Measurements from ENCODE around the gene TBX3.

Gene TBX3

DNA sequence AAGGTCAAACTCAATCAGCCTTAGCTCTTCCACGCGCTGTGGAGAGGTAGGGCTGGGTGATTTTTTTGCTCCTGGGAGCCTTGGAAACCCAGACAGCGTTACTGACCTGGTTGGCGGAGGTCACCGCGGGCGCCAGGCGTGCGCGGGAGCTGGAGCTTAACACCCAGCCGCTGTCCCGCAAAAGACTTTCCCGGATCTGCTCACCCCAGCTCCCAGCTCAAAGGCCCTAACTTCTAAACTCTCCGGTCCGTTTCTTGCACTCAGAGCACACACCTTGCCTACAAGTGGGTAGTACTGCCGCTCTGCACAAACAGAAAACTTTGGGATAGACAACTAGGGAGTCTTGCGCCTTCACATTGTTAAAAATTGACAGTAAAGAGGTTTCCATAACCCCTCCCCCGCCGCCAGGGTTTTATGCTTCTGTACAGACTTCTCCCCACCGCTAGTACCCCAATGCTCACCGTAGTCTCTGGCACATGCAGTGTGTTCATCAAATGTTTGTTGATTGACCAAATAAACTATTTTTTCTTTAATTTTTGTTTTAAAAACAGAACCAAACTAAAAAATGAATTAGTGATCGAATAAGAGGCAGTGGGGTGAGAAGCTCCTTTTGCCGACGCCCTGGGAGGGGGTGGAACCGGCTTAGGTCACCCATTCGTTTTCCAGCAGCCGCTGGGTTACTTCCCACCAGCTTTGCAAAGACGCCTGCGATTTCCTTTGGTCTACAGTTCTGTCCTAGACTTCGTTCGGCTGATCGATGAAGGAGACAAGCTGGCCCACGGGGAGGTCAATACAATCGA, 12.7 kb upstream of the TBX3 start:
- DNase-seq = no peak

DNA sequence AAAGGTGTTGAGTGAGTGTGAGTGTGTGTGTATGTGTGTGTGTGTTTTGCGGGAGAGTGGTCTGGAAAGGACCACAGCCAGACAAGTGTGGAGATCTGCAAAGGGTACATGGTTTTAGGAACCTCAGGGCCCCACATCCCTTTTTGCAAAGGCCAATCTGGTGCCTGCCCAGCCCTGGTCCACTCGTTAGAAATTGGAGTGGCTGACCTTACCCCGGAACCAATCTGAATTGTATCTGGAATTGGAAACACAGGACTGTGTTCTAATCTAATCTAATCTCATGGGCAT, 11.3 kb upstream of the TBX3 start:
- DNase-seq = no peak

DNA sequence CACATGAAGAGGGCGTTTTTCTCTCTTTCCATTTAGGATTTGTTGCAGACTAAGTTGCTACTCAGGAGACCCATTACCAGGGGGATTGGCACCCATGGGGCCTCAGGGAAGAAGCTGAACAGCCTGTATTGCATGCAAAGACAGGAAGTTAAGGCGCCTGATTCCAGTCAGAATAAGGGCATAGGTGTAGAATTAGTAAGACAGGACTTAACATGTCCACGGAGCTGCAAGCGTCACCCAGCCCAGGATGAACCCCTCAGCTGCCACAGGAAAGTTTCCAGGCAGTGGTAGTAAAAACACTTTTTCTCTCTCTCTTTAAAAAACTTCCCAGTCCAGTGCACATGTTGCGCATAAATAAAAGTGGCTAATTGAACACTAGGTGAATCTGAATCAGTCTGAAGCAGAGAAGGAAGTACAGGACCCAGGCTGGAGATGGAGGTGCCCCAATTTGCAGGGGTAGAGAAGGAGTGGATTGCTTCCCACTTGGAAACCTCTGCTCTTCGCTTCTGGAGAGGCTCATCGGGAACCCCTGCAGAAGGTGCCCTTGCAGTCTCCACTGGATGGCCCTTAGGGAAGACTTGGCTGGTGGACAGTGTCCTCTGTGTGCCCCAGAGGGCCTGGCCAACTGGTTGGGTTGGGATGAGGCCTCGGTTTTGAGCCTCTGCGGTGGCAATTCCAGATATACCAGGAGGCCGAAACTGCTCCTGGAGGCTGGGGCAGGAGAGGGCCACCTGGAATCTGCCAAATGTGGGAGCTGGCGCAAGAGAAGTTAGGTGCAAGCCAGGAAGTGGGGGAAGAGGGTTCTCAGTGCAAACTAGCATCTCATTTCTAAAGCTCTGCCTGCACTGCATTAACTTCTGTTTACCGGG, 10.7 kb upstream of the TBX3 start:
- no peak for DNase-seq

DNA sequence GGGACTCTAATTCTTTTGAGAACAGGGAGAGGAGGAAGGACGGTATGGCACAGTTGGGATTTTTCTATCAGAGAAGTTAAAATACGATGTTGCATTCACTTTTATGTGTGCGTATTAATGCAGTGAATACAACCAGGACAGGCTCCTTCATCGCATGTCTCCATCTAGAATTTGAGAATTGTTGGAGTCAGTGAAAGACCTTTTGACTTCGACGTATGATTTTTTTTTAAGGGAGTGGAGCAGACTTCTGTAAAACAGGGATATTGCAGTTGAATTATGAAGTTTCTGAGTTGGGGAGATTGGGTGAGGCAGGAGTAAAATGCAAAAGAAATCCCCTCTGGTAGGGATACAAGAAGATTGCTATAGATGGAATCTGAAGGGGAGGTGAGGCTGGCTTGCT, 9.6 kb upstream of the TBX3 start:
- no peak for DNase-seq

DNA sequence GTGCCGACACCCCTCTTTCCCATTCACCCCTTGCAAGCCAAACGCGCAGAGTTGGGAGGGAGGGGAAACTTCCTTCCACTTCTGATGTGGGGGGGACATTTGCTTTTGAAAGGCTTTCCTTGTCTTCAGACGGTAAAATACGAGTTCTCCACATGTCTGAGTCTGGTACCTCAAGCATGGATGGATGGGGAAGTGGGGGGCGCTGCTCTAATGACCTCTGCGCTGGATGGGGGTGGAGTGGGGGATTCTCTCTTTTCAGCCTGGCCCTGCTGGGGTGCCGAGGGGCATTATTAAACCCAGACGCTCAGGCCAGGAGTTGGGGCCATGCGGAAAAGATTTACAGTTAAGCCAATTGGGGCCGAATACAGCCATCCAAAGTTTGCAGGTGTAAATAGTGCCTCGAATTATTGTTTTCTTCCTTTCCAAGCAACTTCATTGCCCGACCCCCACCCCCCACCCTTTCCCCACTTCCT, 9.1 kb upstream of the TBX3 start:
- DNase-seq = no peak

DNA sequence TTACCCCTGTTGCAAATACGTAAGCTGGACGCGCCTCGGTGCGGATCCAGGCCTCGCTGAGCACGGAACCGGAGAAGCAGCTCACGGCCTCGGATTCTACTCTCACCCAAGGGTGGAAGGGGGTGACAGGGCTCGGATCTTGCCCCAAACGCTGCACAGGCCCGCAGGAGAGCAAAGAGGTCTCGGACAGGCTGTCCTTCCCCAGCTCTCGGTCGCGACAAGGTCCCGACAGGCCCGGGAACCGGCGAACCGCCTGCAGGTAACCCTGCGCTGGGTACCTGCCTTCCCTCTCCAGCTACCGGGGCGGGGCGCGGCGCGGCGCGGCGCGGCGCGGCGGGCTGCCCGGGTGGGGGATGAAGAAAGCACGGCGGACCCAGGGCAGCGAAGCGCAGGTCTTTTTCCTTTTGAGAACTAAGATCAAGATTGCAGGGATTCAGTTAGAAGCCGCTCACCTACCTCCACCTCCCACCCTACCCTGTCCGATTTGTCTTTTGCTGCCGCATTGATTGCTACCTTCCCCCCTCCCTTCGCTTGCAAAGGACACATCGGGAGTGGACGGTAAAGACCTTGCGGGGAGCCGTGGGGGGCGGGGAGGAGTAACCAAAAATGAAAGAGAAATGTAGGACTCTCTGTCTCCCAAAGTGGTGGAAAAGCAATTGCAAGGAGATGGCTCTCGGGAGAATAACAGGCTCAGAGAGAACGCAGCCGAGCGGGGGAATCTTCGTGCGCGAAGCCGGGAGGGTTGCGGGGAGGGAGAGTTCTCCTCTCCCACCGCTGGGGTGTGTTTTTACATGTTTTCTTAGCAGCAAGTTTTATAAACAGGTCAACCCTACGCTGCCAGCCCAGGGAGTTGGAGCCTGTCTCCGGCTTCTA, 8.4 kb upstream of the TBX3 start:
- no peak for DNase-seq

DNA sequence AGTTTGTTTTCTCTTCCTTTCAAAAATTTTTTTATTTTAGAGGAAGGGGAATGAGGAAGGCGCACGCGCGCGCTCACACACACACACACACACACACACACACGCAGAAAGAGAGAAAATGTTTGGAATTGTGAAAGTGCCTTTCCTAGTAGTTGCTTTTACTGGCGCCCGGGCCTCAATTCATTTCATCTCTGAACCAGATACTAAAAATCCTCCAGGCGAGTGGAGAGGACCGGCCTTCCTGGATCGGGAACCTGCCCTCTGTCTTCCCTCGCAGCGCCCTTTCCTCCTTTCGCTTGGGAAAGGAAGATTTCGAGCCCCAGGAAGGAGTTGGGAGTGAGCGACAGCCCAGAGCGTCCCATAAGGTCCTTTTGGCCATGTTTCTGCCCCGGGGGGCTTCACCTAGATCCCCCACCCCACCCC, 7.8 kb upstream of the TBX3 start:
- DNase-seq = no peak

DNA sequence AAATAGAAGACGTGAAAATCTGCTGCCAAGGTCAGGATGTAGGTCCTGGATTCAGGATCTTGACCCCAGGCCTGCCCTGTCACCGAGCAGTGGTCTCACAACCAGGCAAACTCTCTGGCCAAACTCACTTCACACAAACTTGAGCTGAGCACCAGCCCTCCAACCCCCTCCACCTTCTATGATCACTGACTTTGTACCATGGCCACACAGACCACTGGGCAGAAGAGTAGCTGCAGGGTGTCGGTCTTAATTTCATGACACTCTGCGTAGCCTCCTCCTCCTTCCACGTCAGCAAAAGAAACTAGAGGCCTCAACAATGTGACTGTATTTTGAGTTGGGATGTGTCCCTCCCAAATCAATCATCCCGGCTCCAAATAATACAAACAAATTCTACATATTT, 7.2 kb upstream of the TBX3 start:
- DNase-seq = no peak

DNA sequence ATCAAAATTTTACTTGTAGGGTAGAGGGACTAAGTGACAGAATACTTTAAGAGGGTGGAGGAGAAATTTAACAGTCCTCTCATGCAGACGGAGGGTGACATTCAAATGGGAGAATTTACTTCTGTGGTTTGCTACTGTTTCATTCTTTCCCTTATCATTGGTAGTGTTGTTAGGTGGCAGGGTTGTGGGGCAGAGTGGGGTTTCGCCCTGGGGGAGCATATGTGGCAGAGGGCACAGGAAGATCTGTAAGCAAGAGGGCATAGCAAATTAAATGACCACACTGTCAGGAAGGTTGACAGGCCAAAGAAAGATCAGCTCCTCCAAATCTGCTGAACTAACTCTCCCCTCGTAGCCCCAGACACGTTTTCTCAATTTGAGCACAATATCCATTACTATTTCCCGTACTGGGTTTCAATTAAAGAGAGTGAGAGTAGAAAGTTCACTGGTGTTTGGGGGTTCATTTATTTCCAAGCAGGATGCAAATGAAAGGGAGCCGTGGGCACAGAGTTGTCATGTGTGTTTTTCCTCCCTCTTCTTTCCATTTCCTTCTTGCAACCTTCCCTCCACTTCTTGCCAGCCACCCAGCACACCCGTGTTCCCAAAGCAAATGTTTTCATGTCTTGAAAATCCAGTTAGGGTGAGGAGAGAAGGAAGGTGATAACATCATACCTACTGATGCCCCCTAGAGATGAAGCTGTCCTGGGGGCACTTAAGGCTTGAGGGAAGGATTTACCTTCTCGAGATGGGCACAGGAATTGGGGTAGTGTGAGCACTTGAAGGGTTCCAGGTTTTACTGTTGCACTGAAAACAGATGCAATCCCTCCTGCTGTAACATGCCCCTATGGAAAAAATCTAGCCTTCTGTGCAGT, 6.5 kb upstream of the TBX3 start:
- no peak for DNase-seq

DNA sequence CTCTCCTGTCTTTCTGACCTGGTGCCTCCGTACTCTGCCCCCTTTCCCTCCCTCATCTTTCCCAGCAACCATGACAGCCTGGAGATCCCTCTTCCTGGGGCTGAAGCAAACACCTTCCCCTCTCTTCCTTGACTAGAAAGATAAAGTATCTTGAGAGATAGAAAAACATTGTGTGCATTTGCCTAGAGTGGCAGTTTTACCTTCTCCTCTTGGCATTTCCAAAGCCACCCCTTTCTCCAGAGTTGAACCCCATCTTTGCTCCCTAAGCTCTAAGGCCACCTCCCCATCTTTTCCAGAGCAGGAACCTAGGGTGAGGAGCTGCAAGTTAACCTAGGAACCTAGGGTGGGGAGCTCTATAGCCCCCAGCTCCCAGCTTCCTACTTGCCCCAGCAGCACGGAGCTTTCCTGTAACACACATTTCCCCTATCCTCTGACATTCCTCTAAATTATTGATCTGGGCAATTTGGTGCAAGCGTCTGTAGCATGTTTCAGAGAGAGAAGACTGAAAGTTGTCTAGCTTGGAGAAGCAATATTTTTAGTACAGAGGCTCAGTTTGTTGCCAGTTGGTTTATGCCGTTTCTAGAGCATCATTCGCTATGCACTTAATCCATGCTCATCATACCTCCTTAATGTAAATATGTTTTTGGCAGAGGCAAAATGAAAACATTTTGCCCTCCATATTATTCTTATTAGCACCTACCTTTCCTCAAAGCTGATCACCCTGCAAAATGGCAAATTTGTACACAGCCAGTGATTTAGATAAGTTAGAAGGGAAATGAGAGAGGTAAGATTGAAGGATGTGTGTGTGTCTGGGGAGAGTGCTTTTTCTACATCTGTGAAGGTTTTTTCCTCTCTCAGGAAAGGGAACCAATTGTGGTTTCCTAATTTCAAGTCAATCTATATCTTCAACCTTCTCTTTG, 5.4 kb upstream of the TBX3 start:
- no peak for DNase-seq

DNA sequence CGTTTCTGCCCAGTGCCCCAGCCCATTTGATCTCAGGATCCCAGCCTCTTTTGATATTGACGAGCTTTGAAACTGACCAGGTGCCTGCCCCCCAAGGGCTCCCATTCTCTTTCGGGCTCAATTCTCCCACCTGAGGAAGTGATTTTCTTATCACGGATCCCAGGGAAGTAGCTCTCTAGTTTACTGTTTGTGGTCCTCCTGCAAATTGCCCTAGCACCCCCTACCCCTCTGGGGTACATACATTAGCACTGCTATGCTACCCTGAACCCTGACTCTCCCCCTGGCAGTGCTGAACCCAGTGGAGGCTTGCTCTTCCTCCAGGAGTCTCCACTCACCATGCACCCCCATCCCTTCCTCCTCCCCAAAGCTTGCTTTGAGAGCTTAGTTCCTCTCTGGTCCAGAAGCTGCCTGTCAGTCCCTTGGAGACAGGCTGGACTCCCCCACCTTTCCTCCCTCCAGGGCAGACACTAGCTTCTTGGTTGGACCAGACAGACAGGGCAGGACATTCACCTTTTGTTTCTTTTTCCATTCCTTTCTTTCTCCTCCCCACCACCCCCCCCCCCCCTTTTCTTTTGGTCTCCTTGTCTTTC, 4.4 kb upstream of the TBX3 start:
- DNase-seq = no peak

DNA sequence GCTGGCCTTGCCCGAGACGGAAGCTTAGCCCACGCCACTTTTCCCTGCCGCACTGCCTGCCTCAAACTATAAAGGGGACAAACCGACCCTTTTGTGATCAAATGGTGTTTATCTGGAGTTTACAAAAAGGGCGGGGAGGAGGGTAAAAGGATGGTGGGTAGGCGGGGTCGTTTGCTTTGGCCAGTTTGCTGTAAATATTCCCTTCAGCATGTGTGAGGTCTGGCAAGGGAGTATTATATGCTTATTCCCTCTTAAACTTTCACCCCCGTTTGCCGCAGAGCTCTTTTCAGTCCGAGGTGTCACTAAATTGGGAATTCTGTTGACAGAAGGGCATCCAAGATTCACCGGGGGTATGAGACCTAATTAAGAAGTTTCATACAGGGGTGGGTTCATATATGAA, 3.8 kb upstream of the TBX3 start:
- no peak for DNase-seq

DNA sequence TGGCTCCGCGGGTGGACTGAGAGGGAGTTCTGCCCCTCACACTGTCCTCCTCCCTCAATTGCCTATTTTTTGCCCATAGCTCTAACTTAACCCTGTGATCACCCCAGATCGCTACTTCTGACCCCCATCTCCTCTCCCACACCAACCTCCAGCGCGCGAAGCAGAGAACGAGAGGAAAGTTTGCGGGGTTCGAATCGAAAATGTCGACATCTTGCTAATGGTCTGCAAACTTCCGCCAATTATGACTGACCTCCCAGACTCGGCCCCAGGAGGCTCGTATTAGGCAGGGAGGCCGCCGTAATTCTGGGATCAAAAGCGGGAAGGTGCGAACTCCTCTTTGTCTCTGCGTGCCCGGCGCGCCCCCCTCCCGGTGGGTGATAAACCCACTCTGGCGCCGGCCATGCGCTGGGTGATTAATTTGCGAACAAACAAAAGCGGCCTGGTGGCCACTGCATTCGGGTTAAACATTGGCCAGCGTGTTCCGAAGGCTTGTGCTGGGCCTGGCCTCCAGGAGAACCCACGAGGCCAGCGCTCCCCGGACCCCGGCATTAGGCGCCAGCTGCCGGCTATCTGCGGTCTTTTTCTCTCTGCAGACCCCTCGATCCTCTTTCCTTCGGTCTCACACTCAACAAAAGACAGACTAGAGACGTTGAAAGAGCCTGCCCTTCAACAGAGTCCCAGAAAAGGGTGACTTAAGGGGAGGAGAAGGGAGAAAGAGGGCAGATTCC, 3.0 kb upstream of the TBX3 start:
- DNase-seq = no peak

DNA sequence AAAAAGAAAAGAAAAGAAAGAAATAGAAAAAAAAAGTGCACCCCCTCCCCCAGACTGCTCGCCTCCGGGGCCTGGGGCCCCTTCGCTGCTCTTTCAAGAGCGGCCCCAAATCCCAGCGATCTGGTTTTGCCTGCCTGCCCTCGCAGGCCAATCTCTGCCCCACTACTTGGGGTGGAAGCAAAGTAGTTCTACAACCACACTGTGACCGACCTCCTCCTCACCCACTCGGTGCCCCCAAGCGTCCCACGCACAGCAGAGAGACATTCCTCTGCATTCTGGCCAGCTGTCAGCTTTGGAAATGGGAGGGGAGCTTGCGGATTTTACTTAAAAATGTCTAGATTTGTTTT, 2.4 kb upstream of the TBX3 start:
- no peak for DNase-seq

DNA sequence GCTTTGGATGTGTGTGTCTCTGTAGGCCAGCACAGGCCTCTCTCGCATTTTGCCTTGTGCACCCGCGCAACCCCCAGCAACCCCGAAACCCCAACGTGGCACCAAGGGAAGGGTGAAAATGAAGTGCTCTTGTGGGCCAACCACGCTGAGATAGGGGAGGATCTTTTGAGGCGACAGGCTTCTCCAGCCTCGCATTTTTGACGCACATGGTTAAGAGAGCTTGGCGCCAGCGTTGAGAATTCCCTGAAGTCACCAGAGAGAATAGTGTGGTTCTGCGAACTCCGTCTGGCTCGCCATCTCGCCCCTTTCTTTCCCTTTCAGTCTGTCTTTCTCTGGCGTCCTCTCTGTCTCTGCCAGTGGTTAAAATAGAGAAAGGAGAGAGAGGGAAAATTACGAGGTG, 1.9 kb upstream of the TBX3 start:
- no peak for DNase-seq

DNA sequence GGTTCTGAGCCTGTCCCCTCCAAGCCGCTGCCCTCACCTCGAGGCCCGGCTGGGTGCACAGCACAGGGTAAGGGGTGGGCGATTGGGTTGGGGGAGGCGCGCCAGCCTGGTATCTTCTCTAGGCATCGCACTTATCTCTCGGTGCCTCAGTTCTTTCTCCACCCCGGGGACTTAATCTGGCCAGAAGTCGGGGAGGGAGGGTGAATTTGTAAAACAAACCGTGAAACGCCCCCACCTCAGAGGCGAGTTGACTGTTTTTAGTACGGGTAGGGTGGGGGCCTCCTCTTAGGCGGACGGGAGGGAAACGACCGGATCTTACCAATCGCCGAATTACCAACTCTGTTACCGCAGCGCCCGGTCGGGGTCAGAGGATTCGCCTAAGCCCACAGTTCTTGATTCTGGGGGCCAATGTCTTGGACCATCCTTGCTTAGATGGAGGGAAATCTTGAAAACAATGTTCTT, 1.4 kb upstream of the TBX3 start:
- no peak for DNase-seq

DNA sequence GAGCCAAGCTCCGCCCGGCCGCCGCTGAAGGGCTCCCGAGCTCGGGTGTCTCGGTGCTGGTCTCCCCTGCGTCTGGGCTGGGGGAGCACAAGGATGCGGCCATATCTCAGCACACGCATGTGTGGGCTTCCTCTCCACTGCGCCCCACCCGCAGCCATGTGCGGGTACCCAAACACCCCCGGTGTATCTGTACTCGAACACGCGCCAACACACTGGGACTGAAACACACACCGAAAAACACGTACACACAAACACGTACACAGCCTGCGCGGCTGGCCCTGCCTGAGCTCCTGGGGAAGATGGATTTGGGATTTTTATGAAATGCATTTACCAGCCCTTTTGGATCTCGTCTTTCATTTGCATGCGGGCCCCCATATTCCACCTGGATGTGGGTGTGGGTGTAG, 897 bp upstream of the TBX3 start:
- no peak for DNase-seq

DNA sequence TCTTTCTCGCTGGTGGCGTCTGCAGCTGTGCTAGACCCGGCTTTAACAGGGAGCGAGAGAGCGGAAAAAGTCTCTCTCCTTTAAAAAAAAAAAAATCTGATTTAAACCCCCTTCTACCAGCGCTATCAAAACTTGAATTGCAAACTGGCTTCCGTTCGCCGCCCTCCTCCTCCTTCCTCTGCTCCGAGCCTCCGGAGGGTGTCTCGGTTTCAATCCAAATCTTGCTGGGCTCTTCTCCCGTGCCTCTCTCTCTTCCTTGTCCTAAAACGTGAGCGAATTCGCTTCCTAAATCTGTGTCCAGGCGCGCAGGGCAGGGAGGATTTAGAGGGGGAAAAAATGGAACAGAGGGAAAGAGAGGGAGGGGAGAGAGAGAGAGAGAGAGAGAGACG, 272 bp downstream of the TBX3 start:
- DNase-seq = no peak

DNA sequence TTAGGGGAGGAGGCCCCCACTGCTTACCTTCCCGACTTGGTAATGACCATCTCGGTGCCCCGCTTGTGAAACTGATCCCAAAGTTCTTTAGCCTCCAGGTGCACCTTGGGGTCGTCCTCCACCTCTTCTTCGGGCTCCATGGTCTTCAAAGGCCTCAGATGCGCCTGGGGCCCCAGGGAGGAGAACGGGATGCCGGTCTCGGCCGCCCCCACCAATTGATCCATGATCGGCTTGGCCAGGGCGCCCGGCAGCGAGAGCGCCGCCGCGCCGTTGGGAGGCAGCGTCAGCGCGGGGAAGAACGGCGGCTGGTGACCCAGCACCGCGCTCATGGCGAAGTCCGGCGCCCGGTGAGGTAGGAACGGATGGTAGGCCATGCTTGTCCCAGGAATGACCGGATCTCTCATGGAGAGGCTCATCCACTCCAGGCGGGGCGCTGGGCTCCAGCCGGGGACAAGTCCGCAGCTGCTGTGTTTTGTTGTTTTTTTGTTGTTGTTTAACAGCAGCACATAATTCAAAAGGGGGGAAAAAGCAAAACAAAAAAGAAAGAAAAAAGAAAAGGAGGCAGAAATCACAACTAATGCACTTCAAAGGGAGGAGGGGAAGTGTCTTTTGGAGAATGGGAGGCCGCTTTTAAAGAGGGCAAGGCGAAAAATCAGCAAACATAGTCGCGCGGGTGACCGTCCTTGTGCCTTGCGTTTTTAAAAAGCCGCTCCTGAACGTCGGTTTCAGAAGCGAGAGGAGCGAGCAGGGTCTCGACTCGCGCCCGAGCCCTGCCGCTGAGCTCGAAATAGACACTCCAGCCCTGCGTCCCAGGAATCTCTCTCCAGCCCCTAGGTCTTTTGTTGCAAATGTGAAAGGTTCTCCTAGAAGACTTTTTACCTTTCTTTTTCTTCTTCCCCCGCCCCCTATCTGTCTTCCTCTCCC, 928 bp downstream of the TBX3 start:
- DNase-seq = no peak

Measured in T-helper 1 cell (primary cell).